ENCODE results near the gene MICU1. TPM values are rescaled to one million over a fixed set of nuclear protein-coding genes. Genes with fewer than 3 reads are reported as not detected.

Gene MICU1
- polyA plus RNA-seq, 1 experiment: 61.7 TPM

- CTCF ChIA-PET: no interaction called here
- POLR2A ChIA-PET: no interaction called here
These were observed 141.4 kb downstream of the MICU1 start for GRCh38 chr10:72484521-72484920.

GRCh38 chr10:72483471-72483870, 142.4 kb downstream of the MICU1 start:
- Histone ChIP-seq H3K27me3 (ENCODE audit: control insufficient read depth, insufficient read depth, low read length) (no peaks in the 10 kb centered on the region), H3K9me3 (ENCODE audit: control insufficient read depth, insufficient read depth, low read length) (no peaks in the 10 kb centered on the region), H3K27ac (ENCODE audit: low read depth, low read length) (no peak overlapping the region), H3K4me3 (ENCODE audit: low read depth, low read length) (no peak overlapping the region)
- POLR2A ChIA-PET: no interaction called here
- DNase-seq (ENCODE audit: low read depth, low spot score): no peak
- CTCF ChIA-PET: no interaction called here
- TF ChIP-seq CTCF (IDR thresholded peaks at IDR 0.05; ENCODE audit: low read depth, low read length): no peak

More at GRCh38 chr10:72484521-72484920, 141.4 kb downstream of the MICU1 start:
- H3K27ac ChIP-seq (ENCODE audit: low read depth, low read length): no peak overlapping the region
- H3K9me3 ChIP-seq (ENCODE audit: control insufficient read depth, insufficient read depth, low read length): no peaks in the 10 kb centered on the region
- H3K27me3 ChIP-seq (ENCODE audit: control insufficient read depth, insufficient read depth, low read length): no peaks in the 10 kb centered on the region
- H3K4me3 ChIP-seq (ENCODE audit: low read depth, low read length): no peak overlapping the region
- DNase-seq (ENCODE audit: low read depth, low spot score): no peak
- TF ChIP-seq CTCF (IDR thresholded peaks at IDR 0.05; ENCODE audit: low read depth, low read length): no peak

- Histone ChIP-seq H3K4me3 (ENCODE audit: low read depth, low read length) (no peak overlapping the region), H3K27me3 (ENCODE audit: control insufficient read depth, insufficient read depth, low read length) (no peaks in the 10 kb centered on the region), H3K9me3 (ENCODE audit: control insufficient read depth, insufficient read depth, low read length) (no peaks in the 10 kb centered on the region), H3K27ac (ENCODE audit: low read depth, low read length) (no peak overlapping the region)
- ChIA-PET CTCF (no interaction called here), POLR2A (no interaction called here)
- no peak for TF ChIP-seq CTCF (IDR thresholded peaks at IDR 0.05; ENCODE audit: low read depth, low read length)
- no peak for DNase-seq (ENCODE audit: low read depth, low spot score)
These were observed 145.0 kb downstream of the MICU1 start for GRCh38 chr10:72480861-72481260.

- POLR2A ChIA-PET: no interaction called here
These were observed 148.4 kb downstream of the MICU1 start for GRCh38 chr10:72477463-72477862.

GRCh38 chr10:72472306-72472705, 153.6 kb downstream of the MICU1 start:
- Histone ChIP-seq H3K27ac (ENCODE audit: low read depth, low read length) (no peak overlapping the region), H3K4me3 (ENCODE audit: low read depth, low read length) (no peak overlapping the region), H3K27me3 (ENCODE audit: control insufficient read depth, insufficient read depth, low read length) (no peaks in the 10 kb centered on the region), H3K9me3 (ENCODE audit: control insufficient read depth, insufficient read depth, low read length) (no peaks in the 10 kb centered on the region)
- DNase-seq (ENCODE audit: low read depth, low spot score): no peak
- no peak for TF ChIP-seq CTCF (IDR thresholded peaks at IDR 0.05; ENCODE audit: low read depth, low read length)
- POLR2A ChIA-PET: no interaction called here
- CTCF ChIA-PET: interaction anchor here (0.6 kb wide), 1 partner anchor 67 kb away, joined by 4 read pairs; no protein-coding TSS in a partner anchor

More at GRCh38 chr10:72477463-72477862, 148.4 kb downstream of the MICU1 start:
- Histone ChIP-seq H3K27me3 (ENCODE audit: control insufficient read depth, insufficient read depth, low read length) (no peaks in the 10 kb centered on the region), H3K4me3 (ENCODE audit: low read depth, low read length) (no peak overlapping the region), H3K9me3 (ENCODE audit: control insufficient read depth, insufficient read depth, low read length) (no peaks in the 10 kb centered on the region), H3K27ac (ENCODE audit: low read depth, low read length) (no peak overlapping the region)
- TF ChIP-seq CTCF (IDR thresholded peaks at IDR 0.05; ENCODE audit: low read depth, low read length): no peak
- CTCF ChIA-PET: interaction anchor here (1.3 kb wide), 1 partner anchor 357 kb away, joined by 3 read pairs; no protein-coding TSS in a partner anchor
- DNase-seq (ENCODE audit: low read depth, low spot score): no peak
